Esophagus squamous epithelium (tissue), 5 donors: ENCODE results near the gene ITCH. TPM values are rescaled to one million over a fixed set of nuclear protein-coding genes. Genes with fewer than 3 reads are reported as not detected.
"Not testable (repeated sequence)": the region's sequence is repeated elsewhere in the genome, so short reads cannot be mapped to it uniquely, and the experiment has no call there.

Source experiments
- DNase-seq: peaks from one replicate; lab custom pipeline; 2025; lab: John Stamatoyannopoulos, UW
- H3K27ac ChIP-seq, 4 donors: fragments of 200-600 bp; sonication (generic); one replicate each; pipeline ENCODE4 v1.5.1; 2016 to 2019; ENCODE audit warnings: mild to moderate bottlenecking in 1 of 4
- H3K27me3 ChIP-seq, 4 donors: fragments of 200-600 bp; sonication (generic); 1 replicate in 3 of 4; 2 replicates in 1 of 4; pipeline versions ENCODE4 v1.5.1 to v1.6.0; 2017 to 2021; ENCODE audit warnings: antibody characterized with exemption in 1 of 4
- H3K36me3 ChIP-seq, 3 donors: fragments of 200-600 bp; sonication (generic); one replicate each; pipeline ENCODE4 v1.5.1; 2016 to 2019
- H3K4me1 ChIP-seq, 3 donors: fragments of 200-600 bp; sonication (generic); one replicate each; pipeline ENCODE4 v1.5.1; 2017 to 2019
- H3K4me3 ChIP-seq, 4 donors: fragments of 200-600 bp; sonication (generic); 1 replicate in 3 of 4; 2 replicates in 1 of 4; pipeline ENCODE4 v1.5.1; 2016 to 2019; ENCODE audit warnings: mild to moderate bottlenecking in 2 of 4, moderate library complexity in 1 of 4
- H3K9me3 ChIP-seq, 3 donors: fragments of 200-600 bp; sonication (generic); one replicate each; pipeline ENCODE4 v1.5.1; 2016 to 2019
- POLR2A ChIP-seq, 4 donors: fragments of 450-650 bp; IDR thresholded peaks; one replicate each; pipeline ENCODE4 v1.6.1; 2017; ENCODE audit warnings: antibody characterized with exemption in 4 of 4, mild to moderate bottlenecking in 4 of 4, moderate library complexity in 3 of 4
- WGBS, 2 donors: methylation state at CpG; one replicate each; pipeline ENCODE4 v1.1.5; 2018; 5-methylcytosine and 5-hydroxymethylcytosine counted together
- intact Hi-C: fragments of 100-400 bp; cut with DNase I; formaldehyde crosslinking; loops from one replicate; pipeline ENCODE4 v1.15.0; 2022
- total RNA-seq, 4 donors: library from RNA; depleted of rRNA; stranded (reverse); fragments of >200 nt; gene quantifications; one replicate each; pipeline ENCODE4 v1.1.0, GENCODE V29; 2016
- TF ChIP-seq, protein P1 (sequence below), 6 experiments: fragments of 450-650 bp in 4 of 6; fragments of 200-600 bp in 2 of 6; sonication (generic) in 2 of 6; IDR thresholded peaks; one replicate each; pipeline ENCODE4 v1.5.1; 2016 to 2019; ENCODE audit warnings: antibody characterized with exemption in 6 of 6, mild to moderate bottlenecking in 4 of 6, moderate library complexity in 4 of 6
- donor health status: DM: yes; HTN: yes; CAD: no.

The ITCH gene
- total RNA-seq, 4 donors from 2014 or later, result 45.9 to 67.9 (median 54.5) TPM

DNA sequence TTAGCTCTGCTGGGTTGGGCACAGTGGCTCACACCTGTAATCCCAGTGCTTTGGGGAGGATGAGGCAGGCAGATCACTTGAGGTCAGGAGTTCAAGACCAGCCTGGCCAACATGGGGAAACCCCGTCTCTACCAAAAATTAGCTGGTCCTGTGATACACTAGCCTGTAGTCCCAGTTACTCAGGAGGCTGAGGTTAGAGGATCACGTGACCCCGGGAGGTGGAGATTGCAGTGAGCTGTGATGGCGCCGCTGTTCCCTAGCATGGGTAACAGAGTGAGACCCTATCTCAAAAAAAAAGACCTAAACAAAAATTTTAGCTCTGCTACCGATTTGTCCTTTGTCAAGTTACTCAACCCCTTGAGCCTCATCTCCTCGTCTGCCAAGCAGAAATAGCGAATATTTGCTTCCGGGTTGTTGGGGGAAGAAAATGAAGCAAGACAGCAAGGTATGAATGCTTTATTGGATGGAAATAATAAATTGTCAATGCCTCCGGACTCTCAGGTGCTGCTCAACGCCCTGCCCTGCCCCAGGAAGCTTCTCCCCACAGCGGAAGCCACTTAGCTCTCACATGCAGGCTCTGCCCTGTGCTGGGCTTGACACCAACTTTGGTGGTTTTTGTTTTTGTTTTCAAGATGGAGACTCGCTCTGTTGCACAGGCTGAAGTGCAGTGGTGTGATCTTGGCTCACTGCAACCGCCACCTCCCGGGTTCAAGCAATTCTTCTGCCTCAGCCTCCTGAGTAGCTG is 24.9 kb upstream of the ITCH start:
- Histone ChIP-seq H3K4me3 (peak overlapping the region in 1 of 4 donors; percentile 28), H3K36me3 (no peaks in the 10 kb centered on the region), H3K9me3 (no peaks in the 10 kb centered on the region), H3K4me1 (peaks cover 10 to 46% (median 10%) of the 10 kb centered on the region in 3 donors), H3K27me3 (no peaks in the 10 kb centered on the region), H3K27ac (no peak overlapping the region)
- no peak for DNase-seq
- no peak for TF ChIP-seq POLR2A (IDR thresholded peaks at IDR 0.05)
- TF ChIP-seq, protein P1, sequence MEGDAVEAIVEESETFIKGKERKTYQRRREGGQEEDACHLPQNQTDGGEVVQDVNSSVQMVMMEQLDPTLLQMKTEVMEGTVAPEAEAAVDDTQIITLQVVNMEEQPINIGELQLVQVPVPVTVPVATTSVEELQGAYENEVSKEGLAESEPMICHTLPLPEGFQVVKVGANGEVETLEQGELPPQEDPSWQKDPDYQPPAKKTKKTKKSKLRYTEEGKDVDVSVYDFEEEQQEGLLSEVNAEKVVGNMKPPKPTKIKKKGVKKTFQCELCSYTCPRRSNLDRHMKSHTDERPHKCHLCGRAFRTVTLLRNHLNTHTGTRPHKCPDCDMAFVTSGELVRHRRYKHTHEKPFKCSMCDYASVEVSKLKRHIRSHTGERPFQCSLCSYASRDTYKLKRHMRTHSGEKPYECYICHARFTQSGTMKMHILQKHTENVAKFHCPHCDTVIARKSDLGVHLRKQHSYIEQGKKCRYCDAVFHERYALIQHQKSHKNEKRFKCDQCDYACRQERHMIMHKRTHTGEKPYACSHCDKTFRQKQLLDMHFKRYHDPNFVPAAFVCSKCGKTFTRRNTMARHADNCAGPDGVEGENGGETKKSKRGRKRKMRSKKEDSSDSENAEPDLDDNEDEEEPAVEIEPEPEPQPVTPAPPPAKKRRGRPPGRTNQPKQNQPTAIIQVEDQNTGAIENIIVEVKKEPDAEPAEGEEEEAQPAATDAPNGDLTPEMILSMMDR (IDR thresholded peaks at IDR 0.05), result no peak
- WGBS, 2 donors, result 77 to 93% methylated on average over 13 to 14 of the region's 15 CpGs
- intact Hi-C loops, result no loop called here

DNA sequence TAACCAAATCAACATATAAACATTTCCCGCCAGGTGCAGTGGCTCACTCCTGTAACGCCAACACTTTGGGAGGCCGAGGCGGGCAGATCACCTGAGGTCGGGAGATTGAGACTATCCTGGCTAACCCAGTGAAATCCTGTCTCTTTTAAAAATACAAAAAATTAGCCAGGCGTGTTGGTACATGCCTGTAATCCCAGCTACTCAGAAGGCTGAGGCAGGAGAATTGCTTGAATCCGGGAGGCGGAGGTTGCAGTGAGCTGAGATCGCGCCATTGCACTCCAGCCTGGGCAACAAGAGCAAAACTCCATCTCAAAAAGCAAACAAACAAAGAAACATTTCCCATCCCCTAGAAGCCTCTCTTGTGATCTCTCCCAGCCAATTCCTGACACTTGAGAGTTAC is 22.3 kb upstream of the ITCH start:
- H3K9me3 ChIP-seq, H3K27ac ChIP-seq, intact Hi-C loops, DNase-seq, H3K4me3 ChIP-seq, H3K36me3 ChIP-seq, H3K27me3 ChIP-seq: not testable (repeated sequence)
- WGBS, 2 donors, result 50 to 65% methylated on average over 9 to 10 of the region's 10 CpGs
- H3K4me1 ChIP-seq, result peaks cover 0 to 29% (median 0%) of the 10 kb centered on the region in 3 donors

DNA sequence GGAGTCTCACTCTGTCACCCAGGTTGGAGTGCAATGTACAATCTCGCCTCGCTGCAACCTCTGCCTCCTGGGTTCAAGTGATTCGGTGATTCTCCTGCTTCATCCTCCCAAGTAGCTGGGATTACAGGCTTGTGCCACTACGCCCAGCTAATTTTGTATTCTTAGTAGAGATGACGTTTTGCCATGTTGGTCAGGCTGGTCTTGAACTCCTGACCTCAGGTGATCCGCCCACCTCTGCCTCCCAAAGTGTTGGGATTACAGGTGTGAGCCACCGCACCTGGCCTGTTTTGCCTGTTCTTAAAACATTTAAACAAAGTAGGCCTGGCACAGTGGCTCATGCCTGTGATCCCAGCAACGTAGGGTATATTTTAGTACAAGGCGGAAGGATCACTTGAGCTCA is 21.9 kb upstream of the ITCH start:
- H3K9me3 ChIP-seq, H3K4me3 ChIP-seq, H3K27me3 ChIP-seq, H3K36me3 ChIP-seq, H3K27ac ChIP-seq, intact Hi-C loops, DNase-seq: not testable (repeated sequence)
- WGBS, 2 donors, result 87 to 93% methylated on average over 8 to 9 of the region's 9 CpGs
- H3K4me1 ChIP-seq, result peaks cover 0 to 24% (median 0%) of the 10 kb centered on the region in 3 donors

DNA sequence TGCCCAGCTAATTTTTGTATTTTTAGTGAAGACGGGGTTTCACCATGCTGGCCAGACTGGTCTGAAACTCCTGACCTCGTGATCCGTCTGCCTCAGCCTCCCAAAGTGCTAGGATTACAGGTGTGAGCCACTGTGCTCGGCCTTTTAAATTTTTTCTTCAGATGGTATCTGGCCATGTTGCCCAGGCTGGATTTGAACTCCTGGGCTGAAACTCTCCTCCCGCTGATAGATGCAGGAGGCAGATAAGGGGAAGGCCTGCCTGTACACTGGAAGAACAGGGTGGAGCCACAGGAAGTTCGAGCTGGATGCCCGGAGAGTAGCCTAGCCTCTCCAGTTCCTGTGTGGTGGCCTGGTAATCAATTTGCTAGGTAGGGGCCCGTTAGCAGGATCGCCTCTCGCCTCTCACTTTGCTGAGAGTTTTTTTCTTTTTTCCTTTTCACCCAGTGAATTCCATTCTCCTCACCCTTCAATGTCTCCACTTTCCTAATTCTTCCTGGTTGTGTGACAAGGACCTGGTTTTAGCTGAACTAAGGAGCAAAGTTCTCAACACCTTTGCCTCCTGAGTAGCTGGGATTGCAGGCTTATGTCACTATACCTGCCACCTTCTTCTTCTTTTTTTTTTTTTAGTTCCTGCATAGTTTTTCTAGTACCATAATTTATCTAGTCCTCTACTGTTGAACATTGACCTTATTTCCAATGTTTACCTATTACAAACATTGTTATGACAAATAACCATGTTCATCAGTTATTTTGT is 19.4 kb upstream of the ITCH start:
- H3K27ac ChIP-seq, result no peak overlapping the region
- TF ChIP-seq, protein P1 (IDR thresholded peaks at IDR 0.05), result no peak
- TF ChIP-seq POLR2A (IDR thresholded peaks at IDR 0.05), result no peak
- 85 to 90% methylated on average over 10 of the region's 10 CpGs for WGBS, 2 donors
- no peaks in the 10 kb centered on the region for H3K27me3 ChIP-seq
- no peaks in the 10 kb centered on the region for H3K36me3 ChIP-seq
- no peak for DNase-seq
- H3K4me3 ChIP-seq, result no peak overlapping the region
- H3K4me1 ChIP-seq, result peaks cover 0 to 12% (median 0%) of the 10 kb centered on the region in 3 donors
- no peaks in the 10 kb centered on the region for H3K9me3 ChIP-seq
- intact Hi-C loops, result no loop called here

DNA sequence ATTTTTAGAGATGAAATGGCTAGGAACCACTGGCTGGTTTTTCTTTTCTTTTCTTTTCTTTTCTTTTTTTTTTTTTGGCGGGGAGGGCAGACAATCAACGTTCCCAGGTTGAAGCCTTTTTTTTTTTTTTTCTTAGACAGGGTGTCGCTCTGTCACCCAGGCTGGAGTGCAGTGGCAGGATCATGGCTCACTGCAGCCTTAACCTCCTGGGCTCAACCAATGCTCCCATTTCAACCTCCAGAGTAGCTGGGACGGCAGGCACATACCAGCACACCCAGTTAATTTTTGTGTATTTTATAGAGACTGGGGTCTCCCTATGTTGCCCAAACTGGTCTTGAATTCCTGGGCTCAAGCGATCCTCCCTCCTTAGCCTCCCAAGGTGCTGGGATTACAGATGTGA is 18.8 kb upstream of the ITCH start:
- H3K9me3 ChIP-seq, result no peaks in the 10 kb centered on the region
- H3K4me1 ChIP-seq, result peaks cover 0 to 12% (median 0%) of the 10 kb centered on the region in 3 donors
- no peak for DNase-seq
- 80 to 81% methylated on average over 4 to 5 of the region's 5 CpGs for WGBS, 2 donors
- TF ChIP-seq, protein P1 (IDR thresholded peaks at IDR 0.05), result no peak
- TF ChIP-seq POLR2A (IDR thresholded peaks at IDR 0.05), result no peak
- intact Hi-C loops, result no loop called here
- no peaks in the 10 kb centered on the region for H3K36me3 ChIP-seq
- no peaks in the 10 kb centered on the region for H3K27me3 ChIP-seq
- no peak overlapping the region for H3K4me3 ChIP-seq
- H3K27ac ChIP-seq, result no peak overlapping the region

DNA sequence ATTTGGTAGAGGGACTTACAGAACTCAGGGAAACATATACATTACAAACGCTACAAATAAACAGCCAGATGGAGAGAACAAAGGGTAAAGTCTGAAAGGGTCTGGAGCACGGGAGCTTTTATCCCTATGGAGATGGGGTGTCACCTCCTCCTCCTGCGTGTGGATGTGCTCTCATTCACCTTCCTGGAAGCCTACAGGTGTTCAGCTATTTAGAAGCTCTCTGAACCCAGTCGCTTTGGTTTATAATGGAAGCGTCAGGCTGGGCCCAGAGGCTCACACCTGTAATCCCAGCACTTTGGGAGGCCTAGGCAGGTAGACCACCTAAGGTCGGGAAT is 17.7 kb upstream of the ITCH start:
- Histone ChIP-seq H3K4me1 (peaks cover 0 to 15% (median 0%) of the 10 kb centered on the region in 3 donors), H3K27me3 (no peaks in the 10 kb centered on the region), H3K4me3 (no peak overlapping the region), H3K27ac (no peak overlapping the region), H3K36me3 (no peaks in the 10 kb centered on the region), H3K9me3 (no peaks in the 10 kb centered on the region)
- DNase-seq, result no peak
- no peak for TF ChIP-seq POLR2A (IDR thresholded peaks at IDR 0.05)
- intact Hi-C loops, result no loop called here
- 85 to 95% methylated on average over 4 to 5 of the region's 6 CpGs for WGBS, 2 donors

DNA sequence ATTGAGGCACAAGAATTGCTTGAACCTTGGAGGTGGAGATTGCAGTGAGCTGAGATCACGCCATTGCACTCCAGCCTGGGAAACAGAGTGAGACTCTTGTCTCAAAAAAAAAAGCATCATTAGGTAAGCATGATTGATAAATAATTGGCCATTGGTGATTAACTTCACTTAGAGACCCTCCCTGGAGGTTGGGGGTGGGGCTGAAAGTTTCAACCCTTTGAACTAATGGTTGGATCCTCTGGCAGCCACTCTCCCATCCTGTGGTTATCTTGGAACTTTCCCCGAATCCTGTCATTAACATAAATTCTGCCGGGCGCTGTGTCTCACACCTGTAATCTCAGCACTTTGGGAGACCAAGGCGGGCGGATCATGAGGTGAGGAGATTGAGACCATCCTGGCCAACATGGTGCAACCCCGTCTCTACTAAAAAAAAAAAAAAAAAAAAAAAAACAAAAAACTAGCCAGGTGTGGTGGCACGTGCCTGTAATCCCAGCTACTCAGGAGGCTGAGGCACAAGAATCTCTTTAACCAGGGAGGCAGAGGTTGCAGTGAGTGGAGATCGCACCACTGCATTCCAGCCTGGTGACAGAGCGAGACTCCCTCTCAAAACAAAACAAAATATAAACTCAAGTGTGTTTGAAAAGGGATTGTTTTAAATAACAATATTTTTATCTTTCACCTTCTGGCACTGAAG is 17.1 kb upstream of the ITCH start:
- H3K9me3 ChIP-seq, H3K4me3 ChIP-seq, H3K27me3 ChIP-seq, H3K4me1 ChIP-seq, H3K27ac ChIP-seq, DNase-seq, H3K36me3 ChIP-seq, intact Hi-C loops: not testable (repeated sequence)
- WGBS, 2 donors, result 81 to 83% methylated on average over 5 to 7 of the region's 10 CpGs

DNA sequence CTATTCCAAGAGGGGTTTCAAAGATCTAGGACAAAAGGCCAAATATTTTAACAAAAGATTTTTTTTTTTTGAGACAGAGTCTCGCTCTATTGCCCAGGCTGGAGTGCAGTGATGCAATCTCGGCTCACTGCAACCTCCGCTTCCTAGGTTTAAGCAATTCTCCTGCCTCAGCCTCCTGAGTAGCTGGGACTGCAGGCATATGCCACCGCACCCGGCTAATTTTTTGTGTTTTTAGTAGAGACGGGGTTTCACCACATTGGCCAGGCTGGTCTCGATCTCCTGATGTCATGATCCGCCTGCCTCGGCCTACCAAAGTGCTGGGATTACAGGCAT is 16.6 kb upstream of the ITCH start:
- H3K4me3 ChIP-seq, H3K4me1 ChIP-seq, DNase-seq, H3K27me3 ChIP-seq, H3K27ac ChIP-seq, H3K36me3 ChIP-seq, intact Hi-C loops, H3K9me3 ChIP-seq: not testable (repeated sequence)
- whole genome bisulfite sequencing, 2 donors, result 90 to 94% methylated on average over 9 of the region's 9 CpGs
